Endometrium (tissue), 2 donors: Measurements from ENCODE around the gene PFN3.

ENCODE experiments used
- FAIRE-seq: peaks from 2 replicates; lab custom pipeline; 2012; peaks lifted over from hg19 to GRCh38; lab: Jason Lieb, UNC
- donor health status: control.
- donor health status: control.

Gene PFN3

GRCh38 chr5:177399997-177400868, at the start of gene PFN3:
PFN3 (minus strand) TSS chr5:177400661; CDS start chr5:177400576, 85 bp downstream.
- FAIRE-seq = no peak

- no peak for FAIRE-seq
Measured at GRCh38 chr5:177449140-177450061, 48.9 kb upstream of the PFN3 start.

- FAIRE-seq = no peak
Measured at GRCh38 chr5:177448244-177448950, 47.9 kb upstream of the PFN3 start.

GRCh38 chr5:177447611-177448243, 47.3 kb upstream of the PFN3 start:
- FAIRE-seq = no peak

GRCh38 chr5:177447066-177447610, 46.7 kb upstream of the PFN3 start:
- no peak for FAIRE-seq

GRCh38 chr5:177446200-177447065, 46.0 kb upstream of the PFN3 start, which contains the start of gene PRR7:
PRR7 (plus strand) TSS chr5:177446814; CDS start chr5:177455068, 8,254 bp downstream.
- FAIRE-seq = no peak

GRCh38 chr5:177445917-177446199, 45.4 kb upstream of the PFN3 start:
- FAIRE-seq = no peak

- FAIRE-seq = no peak
Measured at GRCh38 chr5:177445052-177445916, 44.8 kb upstream of the PFN3 start.

GRCh38 chr5:177444106-177445051, 43.9 kb upstream of the PFN3 start:
- FAIRE-seq = no peak

GRCh38 chr5:177443144-177443983, 42.9 kb upstream of the PFN3 start:
- no peak for FAIRE-seq

- no peak for FAIRE-seq
Measured at GRCh38 chr5:177442066-177442826, 41.8 kb upstream of the PFN3 start.

- no peak for FAIRE-seq
Measured at GRCh38 chr5:177440990-177441780, 40.7 kb upstream of the PFN3 start.

GRCh38 chr5:177440211-177440989, 39.9 kb upstream of the PFN3 start:
- FAIRE-seq = no peak

GRCh38 chr5:177439518-177440053, 39.1 kb upstream of the PFN3 start:
- no peak for FAIRE-seq

GRCh38 chr5:177438468-177438867, 38.0 kb upstream of the PFN3 start:
- no peak for FAIRE-seq
